SJSA1 (cell line): ENCODE measurements around the gene SPEM2. TPM values are rescaled to one million over a fixed set of nuclear protein-coding genes. Genes with fewer than 3 reads are reported as not detected.
"Not testable (repeated sequence)": the region's sequence is repeated elsewhere in the genome, so short reads cannot be mapped to it uniquely, and the experiment has no call there.

Experiments
- DNase-seq, 2 experiments: peaks; one replicate each; pipeline ENCODE4 v3.0.0-alpha.2; 2015 to 2020; ENCODE audit warnings: low spot score in 2 of 2, low read depth in 1 of 2
- H3K27ac ChIP-seq: fragments of 250-450 bp; sonication (Bioruptor Pico); 2 replicates; pipeline ENCODE4 v1.5.1; 2020; ENCODE audit warnings: mild to moderate bottlenecking, moderate library complexity
- H3K27me3 ChIP-seq: fragments of 250-450 bp; sonication (Bioruptor Pico); replicated peaks from 2 replicates; pipeline ENCODE4 v1.5.1; 2020; ENCODE audit warnings: mild to moderate bottlenecking, moderate library complexity
- H3K36me3 ChIP-seq: fragments of 250-450 bp; sonication (Bioruptor Pico); 2 replicates; pipeline ENCODE4 v1.5.1; 2020; ENCODE audit warnings: mild to moderate bottlenecking
- H3K4me1 ChIP-seq: fragments of 250-450 bp; sonication (Bioruptor Pico); replicated peaks from 2 replicates; pipeline ENCODE4 v1.6.1; 2021; ENCODE audit warnings: mild to moderate bottlenecking
- H3K4me3 ChIP-seq: fragments of 250-450 bp; sonication (Bioruptor Pico); 2 replicates; pipeline ENCODE4 v1.5.1; 2020; ENCODE audit warnings: mild to moderate bottlenecking
- H3K9me3 ChIP-seq: fragments of 250-450 bp; sonication (Bioruptor Pico); replicated peaks from 2 replicates; pipeline ENCODE4 v1.5.1; 2020; ENCODE audit warnings: mild to moderate bottlenecking
- total RNA-seq: library from RNA; depleted of rRNA; stranded (reverse); fragments of >200 nt; shearing (Covaris generic); gene quantifications from 2 replicates; pipeline ENCODE4 v1.2.3, GENCODE V29; 2014

The SPEM2 gene
- total RNA-seq, 1 experiment from 2014 or later: not detected

GRCh38 chr17:7459961-7460545 is 34.6 kb downstream of the SPEM2 start:
- no peak overlapping the region for H3K4me3 ChIP-seq

GRCh38 chr17:7460850-7461660 is 35.6 kb downstream of the SPEM2 start:
- peaks cover 29% of the 10 kb centered on the region for H3K36me3 ChIP-seq
- no peak overlapping the region for H3K4me3 ChIP-seq
- no peaks in the 10 kb centered on the region for H3K9me3 ChIP-seq
- H3K4me1 ChIP-seq: peaks cover 6% of the 10 kb centered on the region; the same call in 1 of the 2 replicates
- no peak for DNase-seq
- no peaks in the 10 kb centered on the region for H3K27me3 ChIP-seq
- no peak overlapping the region for H3K27ac ChIP-seq

More at GRCh38 chr17:7459961-7460545, 34.6 kb downstream of the SPEM2 start:
- H3K27ac ChIP-seq: no peak overlapping the region
- peaks cover 24% of the 10 kb centered on the region for H3K36me3 ChIP-seq
- peaks cover 6% of the 10 kb centered on the region; the same call in 1 of the 2 replicates for H3K4me1 ChIP-seq
- no peaks in the 10 kb centered on the region for H3K27me3 ChIP-seq
- no peaks in the 10 kb centered on the region for H3K9me3 ChIP-seq
- DNase-seq: no peak

DNA sequence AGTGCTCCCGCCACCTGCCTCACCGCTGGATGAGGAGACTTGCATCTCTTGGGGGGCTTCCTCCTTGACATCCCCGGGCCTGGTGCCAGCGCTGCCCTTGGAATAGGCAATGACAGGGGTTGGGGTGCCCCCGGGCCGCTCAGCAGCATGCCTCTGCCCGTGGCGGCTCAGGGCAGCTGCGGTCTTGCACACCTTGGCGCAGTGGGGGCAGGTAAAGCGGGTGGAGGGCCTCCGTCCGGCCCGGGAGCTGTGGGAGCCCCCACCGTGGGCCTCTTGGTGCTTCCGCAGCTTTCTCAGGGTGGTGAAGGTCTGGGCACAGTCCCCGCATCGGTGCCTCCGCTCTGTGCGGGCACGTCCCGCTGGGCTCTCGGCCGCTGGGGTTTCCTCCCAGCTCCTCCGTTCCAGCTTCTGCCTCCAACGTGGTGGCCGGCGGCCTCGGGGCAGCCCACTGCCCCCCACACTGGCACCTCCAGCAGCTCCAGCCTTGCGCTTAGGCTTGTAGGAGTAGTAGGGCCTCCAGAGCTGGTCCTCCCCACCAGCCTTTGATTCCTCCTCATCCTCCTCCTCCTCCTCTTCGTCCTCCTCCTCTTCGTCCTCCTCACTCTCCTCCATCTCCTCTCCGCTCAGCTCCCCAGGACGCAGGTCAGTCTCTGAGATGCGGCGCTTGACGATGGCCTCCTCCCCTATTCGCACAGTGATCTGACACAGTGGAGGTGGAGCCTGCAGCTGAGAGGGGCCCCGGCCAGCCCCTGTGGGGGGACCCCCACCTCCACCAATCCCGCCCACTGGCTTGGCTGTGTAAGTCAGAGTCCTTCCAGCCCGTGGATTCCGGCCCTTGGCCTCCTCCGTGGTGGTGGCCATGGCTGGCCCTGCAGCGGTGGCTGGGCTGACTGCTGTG is 37.3 kb downstream of the SPEM2 start:
- Histone ChIP-seq H3K9me3 (no peaks in the 10 kb centered on the region), H3K4me1 (no peaks in the 10 kb centered on the region), H3K4me3 (no peak overlapping the region), H3K27ac (no peak overlapping the region), H3K27me3 (no peaks in the 10 kb centered on the region), H3K36me3 (peaks cover 43% of the 10 kb centered on the region)
- no peak for DNase-seq

GRCh38 chr17:7463372-7463846 is 38.0 kb downstream of the SPEM2 start:
- no peak overlapping the region for H3K27ac ChIP-seq
- no peak for DNase-seq

GRCh38 chr17:7464081-7464480 is 38.7 kb downstream of the SPEM2 start:
- peaks cover 47% of the 10 kb centered on the region for H3K36me3 ChIP-seq
- H3K9me3 ChIP-seq: no peaks in the 10 kb centered on the region
- H3K27ac ChIP-seq: no peak overlapping the region
- DNase-seq: no peak
- no peaks in the 10 kb centered on the region for H3K4me1 ChIP-seq
- no peak overlapping the region for H3K4me3 ChIP-seq
- H3K27me3 ChIP-seq: no peaks in the 10 kb centered on the region

More at GRCh38 chr17:7463372-7463846, 38.0 kb downstream of the SPEM2 start:
- Histone ChIP-seq H3K27me3 (no peaks in the 10 kb centered on the region), H3K4me1 (no peaks in the 10 kb centered on the region), H3K36me3 (peaks cover 45% of the 10 kb centered on the region), H3K9me3 (no peaks in the 10 kb centered on the region), H3K4me3 (no peak overlapping the region)

DNA sequence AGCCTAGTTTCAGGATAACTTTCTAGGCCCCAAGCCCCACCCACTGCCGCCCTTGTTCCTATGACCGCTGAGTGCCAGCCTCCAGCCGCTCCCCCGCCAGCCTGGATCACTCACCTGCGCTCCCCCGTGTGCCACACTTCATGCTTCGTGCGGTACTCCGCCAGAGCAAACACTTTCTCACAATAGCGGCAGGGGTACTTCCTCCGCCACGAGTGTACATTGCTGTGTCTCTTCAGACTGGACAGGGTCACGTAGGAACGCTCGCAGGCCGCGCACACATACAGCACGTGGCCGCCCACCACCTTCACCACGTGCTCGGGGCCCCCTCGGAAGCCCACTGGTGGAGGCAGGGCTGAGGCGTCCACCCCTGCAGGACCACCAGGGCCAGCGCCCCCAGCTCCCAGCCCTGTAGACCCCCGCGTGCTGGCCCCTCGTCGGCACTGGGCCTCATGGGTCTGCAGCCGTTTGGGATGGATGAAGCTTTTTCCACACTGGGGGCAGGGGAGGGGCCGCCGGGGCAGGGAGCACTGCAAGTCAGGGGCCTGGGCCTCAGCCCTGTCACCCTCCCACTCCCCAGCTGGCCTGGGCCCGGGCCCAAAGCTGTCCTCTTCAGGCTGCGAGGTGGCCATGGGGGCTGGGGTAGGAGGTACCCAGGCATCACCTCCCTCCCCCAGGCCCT is 40.3 kb downstream of the SPEM2 start:
- H3K27me3 ChIP-seq: no peaks in the 10 kb centered on the region
- no peak overlapping the region for H3K4me3 ChIP-seq
- no peak overlapping the region for H3K27ac ChIP-seq

GRCh38 chr17:7466318-7466638 is 40.9 kb downstream of the SPEM2 start:
- Histone ChIP-seq H3K27me3 (no peaks in the 10 kb centered on the region), H3K9me3 (no peaks in the 10 kb centered on the region), H3K36me3 (peaks cover 50% of the 10 kb centered on the region), H3K27ac (no peak overlapping the region), H3K4me3 (no peak overlapping the region), H3K4me1 (no peaks in the 10 kb centered on the region)
- no peak for DNase-seq

More for the DNA sequence above, 40.3 kb downstream of the SPEM2 start:
- Histone ChIP-seq H3K4me1 (no peaks in the 10 kb centered on the region), H3K9me3 (no peaks in the 10 kb centered on the region), H3K36me3 (peaks cover 49% of the 10 kb centered on the region)
- no peak for DNase-seq

DNA sequence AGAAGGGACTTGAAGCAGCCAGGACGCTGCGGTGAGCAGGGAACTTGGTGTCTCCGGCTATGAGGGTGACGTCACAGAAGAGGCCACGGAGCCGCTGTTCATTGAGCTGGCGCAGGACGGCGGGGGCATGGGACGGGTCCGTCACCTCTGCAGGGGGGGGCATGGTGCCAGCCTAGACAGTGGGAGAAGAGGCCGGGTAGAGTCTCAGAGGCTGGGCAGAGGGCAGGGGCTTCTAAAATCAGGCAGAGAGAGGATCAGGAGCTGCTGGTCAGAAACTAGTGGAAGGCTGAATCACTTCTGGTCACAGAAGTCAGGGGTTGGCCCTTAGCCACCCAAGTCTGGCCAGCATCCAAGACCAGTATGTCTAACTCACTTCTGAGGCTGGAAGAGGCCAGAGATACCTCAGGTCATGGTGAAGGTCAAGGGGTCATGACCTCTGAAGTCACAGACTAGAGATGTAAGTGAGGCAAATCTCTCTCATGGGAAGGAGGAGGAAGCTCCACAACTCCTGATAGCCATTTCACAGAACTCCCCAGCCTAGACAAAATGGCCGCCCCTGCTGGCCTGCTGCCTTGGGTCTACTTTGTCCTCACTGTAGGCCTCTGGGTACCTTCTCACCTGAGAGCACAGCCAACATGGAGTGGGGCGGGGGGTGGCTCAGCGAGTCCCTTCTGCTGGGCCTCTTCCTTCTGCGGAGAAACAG is 41.4 kb downstream of the SPEM2 start:
- Histone ChIP-seq H3K27ac (no peak overlapping the region), H3K9me3 (no peaks in the 10 kb centered on the region), H3K27me3 (no peaks in the 10 kb centered on the region), H3K4me3 (no peak overlapping the region), H3K36me3 (peaks cover 48% of the 10 kb centered on the region), H3K4me1 (no peaks in the 10 kb centered on the region)
- no peak for DNase-seq

DNA sequence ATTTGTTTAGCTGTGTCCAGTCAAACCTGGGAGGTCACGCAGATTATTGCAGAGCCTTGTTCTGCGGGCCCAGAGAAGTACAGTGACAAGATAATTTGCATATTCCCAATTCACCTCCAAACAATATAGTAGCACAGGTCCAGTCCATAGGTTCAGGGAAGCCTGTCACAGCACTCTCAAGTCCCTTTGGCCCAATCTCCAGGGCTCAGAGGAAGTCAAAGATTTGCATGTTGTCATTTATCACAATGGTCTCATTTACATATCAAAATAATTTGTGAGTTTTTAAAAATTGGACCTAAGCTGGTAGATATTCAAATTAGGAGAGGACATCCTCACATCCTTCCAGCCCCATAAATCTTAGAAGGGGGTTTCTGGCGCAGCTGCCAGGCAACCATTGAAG is 42.1 kb downstream of the SPEM2 start:
- Histone ChIP-seq H3K4me3 (no peak overlapping the region), H3K36me3 (peaks cover 48% of the 10 kb centered on the region), H3K27ac (no peak overlapping the region), H3K27me3 (no peaks in the 10 kb centered on the region), H3K4me1 (no peaks in the 10 kb centered on the region), H3K9me3 (no peaks in the 10 kb centered on the region)
- no peak for DNase-seq

- Histone ChIP-seq H3K9me3 (no peaks in the 10 kb centered on the region), H3K36me3 (peaks cover 40% of the 10 kb centered on the region), H3K27me3 (no peaks in the 10 kb centered on the region), H3K4me1 (no peaks in the 10 kb centered on the region), H3K27ac (no peak overlapping the region), H3K4me3 (no peak overlapping the region)
- no peak for DNase-seq
Measured at GRCh38 chr17:7468290-7468689, 42.9 kb downstream of the SPEM2 start.

GRCh38 chr17:7468804-7469389 is 43.5 kb downstream of the SPEM2 start:
- H3K9me3 ChIP-seq: no peaks in the 10 kb centered on the region
- peaks cover 34% of the 10 kb centered on the region for H3K36me3 ChIP-seq
- no peaks in the 10 kb centered on the region for H3K27me3 ChIP-seq
- H3K27ac ChIP-seq: no peak overlapping the region
- H3K4me3 ChIP-seq: no peak overlapping the region
- H3K4me1 ChIP-seq: no peaks in the 10 kb centered on the region
- no peak for DNase-seq

DNA sequence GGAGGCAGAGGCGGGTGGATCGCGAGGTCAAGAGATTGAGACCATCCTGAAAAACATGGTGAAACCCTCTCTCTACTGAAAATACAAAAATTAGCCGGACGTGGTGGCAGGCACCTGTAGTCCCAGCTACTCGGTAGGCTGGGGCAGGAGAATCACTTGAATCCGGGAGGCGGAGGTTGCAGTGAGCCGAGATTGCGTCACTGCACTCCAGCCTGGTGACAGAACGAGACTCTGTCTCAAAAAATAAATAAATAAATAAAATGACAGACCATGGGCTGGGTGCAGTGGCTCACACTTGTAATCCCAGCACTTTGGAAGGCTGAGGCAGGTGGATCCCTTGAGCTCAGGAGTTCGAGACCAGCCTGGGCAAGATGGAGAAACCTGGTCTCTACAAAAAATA is 44.4 kb downstream of the SPEM2 start:
- DNase-seq, H3K27me3 ChIP-seq, H3K4me1 ChIP-seq, H3K27ac ChIP-seq, H3K9me3 ChIP-seq, H3K4me3 ChIP-seq: not testable (repeated sequence)
- H3K36me3 ChIP-seq: peaks cover 31% of the 10 kb centered on the region
